ENCODE results near the gene OXA1L.
"Not testable (repeated sequence)": the region's sequence is repeated elsewhere in the genome, so short reads cannot be mapped to it uniquely, and the experiment has no call there.

Gene OXA1L

DNA sequence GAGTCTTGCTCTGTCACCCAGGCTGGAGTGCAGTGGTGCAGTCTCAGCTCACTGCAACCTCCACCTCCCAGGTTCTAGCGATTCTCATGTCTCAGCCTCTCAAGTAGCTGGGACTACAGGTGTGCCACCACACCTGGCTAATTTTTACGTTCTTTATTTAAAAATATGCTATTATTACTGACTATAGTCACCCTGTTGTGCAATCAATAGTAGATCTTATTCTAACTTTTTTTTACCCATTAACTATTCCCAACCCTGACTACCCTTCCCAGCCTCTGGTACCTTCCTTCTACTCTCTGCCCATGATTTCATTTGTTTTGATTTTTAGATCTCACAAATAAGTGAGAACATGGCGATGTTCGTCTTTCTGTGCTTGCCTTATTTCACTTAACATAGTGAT, 2.5 kb downstream of the OXA1L start:
- 95% methylated on average over 4 of the region's 4 CpGs for WGBS
- H3K36me3 ChIP-seq (ENCODE audit: insufficient read depth, low read length) = peaks cover 60% of the 10 kb centered on the region
- peaks cover 7% of the 10 kb centered on the region; the same call in 1 of the 2 replicates for H3K4me1 ChIP-seq (ENCODE audit: insufficient read depth, low read length)

DNA sequence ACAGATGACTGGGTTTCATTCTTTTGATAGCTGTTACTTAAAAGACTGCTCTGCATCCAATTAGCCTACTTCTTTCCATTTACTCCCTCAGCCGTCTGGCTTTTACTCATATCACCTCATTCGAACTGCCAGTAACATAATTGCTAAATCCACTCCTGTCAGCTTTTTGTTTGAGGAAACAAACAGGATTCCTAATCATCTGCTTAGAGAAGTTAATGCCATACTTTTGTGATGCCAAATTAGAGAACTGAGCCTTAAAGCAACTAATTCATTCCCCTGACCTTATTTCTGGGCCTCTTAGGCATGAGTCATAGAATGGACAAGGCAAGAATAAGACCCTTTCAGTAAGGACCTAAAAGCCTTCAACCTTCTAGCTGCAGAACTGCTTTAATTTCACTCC, 2.9 kb downstream of the OXA1L start:
- H3K9me3 ChIP-seq (ENCODE audit: insufficient read depth, low read depth, low read length) = no peaks in the 10 kb centered on the region
- H3K4me3 ChIP-seq (ENCODE audit: low read length) = no peak overlapping the region
- whole genome bisulfite sequencing = 87% methylated on average over 2 of the region's 2 CpGs
- H3K9ac ChIP-seq (ENCODE audit: low read depth, low read length) = no peak overlapping the region
- H3K27me3 ChIP-seq (ENCODE audit: insufficient read depth, low read length) = no peaks in the 10 kb centered on the region
- H3K36me3 ChIP-seq (ENCODE audit: insufficient read depth, low read length) = peaks cover 62% of the 10 kb centered on the region
- peaks cover 7% of the 10 kb centered on the region; the same call in 1 of the 2 replicates for H3K4me1 ChIP-seq (ENCODE audit: insufficient read depth, low read length)
- no peak overlapping the region for H3K27ac ChIP-seq (ENCODE audit: low read depth, low read length)

More for the DNA sequence above, 2.5 kb downstream of the OXA1L start:
- Histone ChIP-seq H3K9me3 (ENCODE audit: insufficient read depth, low read depth, low read length) (no peaks in the 10 kb centered on the region), H3K27me3 (ENCODE audit: insufficient read depth, low read length) (no peaks in the 10 kb centered on the region), H3K9ac (ENCODE audit: low read depth, low read length) (no peak overlapping the region), H3K27ac (ENCODE audit: low read depth, low read length) (no peak overlapping the region), H3K4me3 (ENCODE audit: low read length) (no peak overlapping the region)

DNA sequence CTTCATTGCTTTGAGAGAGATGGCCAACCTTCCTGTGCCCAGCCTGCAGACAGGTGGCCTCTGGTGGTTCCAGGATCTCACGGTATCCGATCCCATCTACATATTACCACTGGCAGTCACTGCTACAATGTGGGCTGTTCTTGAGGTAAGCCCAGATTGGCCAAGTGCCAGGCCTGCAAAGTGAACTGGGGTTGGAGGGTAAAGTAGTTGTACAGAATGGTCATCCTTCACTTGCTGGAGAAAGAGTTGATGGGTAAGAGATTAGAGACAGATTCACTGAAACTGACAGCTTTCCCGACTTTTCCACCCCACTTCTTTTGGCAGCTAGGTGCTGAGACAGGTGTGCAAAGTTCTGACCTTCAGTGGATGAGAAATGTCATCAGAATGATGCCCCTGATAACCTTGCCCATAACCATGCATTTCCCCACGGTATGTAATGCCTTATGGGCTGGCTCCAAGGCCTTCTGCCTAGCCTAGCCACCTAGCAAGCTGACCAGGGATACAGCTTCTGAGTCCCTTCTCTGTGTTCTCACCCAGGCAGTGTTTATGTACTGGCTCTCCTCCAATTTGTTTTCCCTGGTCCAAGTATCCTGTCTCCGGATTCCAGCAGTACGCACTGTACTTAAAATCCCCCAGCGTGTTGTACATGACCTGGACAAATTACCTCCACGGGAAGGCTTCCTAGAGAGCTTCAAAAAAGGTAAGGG, 4.1 kb downstream of the OXA1L start:
- Histone ChIP-seq H3K27ac (ENCODE audit: low read depth, low read length) (no peak overlapping the region), H3K27me3 (ENCODE audit: insufficient read depth, low read length) (no peaks in the 10 kb centered on the region), H3K9ac (ENCODE audit: low read depth, low read length) (no peak overlapping the region), H3K9me3 (ENCODE audit: insufficient read depth, low read depth, low read length) (no peaks in the 10 kb centered on the region), H3K36me3 (ENCODE audit: insufficient read depth, low read length) (peaks cover 62% of the 10 kb centered on the region), H3K4me3 (ENCODE audit: low read length) (no peak overlapping the region), H3K4me1 (ENCODE audit: insufficient read depth, low read length) (peaks cover 7% of the 10 kb centered on the region; the same call in 1 of the 2 replicates)
- WGBS = 97% methylated on average over 8 of the region's 8 CpGs

DNA sequence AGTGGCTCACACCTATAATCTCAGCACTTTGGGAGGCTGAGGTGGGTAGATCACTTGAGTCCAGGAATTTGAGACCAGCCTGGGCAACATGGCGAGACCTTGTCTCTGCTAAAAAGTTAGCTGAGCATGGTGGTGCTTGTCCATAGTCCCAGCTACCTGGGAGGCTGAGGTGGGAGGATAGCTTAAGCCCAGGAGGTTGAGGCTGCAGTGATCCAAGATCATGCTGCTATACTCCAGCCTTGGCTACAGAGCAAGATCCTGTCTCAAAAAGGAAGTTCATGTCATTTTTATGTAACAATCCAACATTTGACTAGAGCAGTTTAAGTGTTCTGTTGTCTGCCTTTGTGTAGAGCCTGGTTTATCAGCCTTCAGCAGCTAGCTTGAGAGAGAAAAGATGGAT, 6.2 kb downstream of the OXA1L start:
- Histone ChIP-seq H3K4me1 (ENCODE audit: insufficient read depth, low read length) (peaks cover under 1% of the 10 kb centered on the region; the same call in 1 of the 2 replicates), H3K9me3 (ENCODE audit: insufficient read depth, low read depth, low read length) (no peaks in the 10 kb centered on the region), H3K9ac (ENCODE audit: low read depth, low read length) (no peak overlapping the region), H3K27ac (ENCODE audit: low read depth, low read length) (no peak overlapping the region), H3K27me3 (ENCODE audit: insufficient read depth, low read length) (no peaks in the 10 kb centered on the region), H3K4me3 (ENCODE audit: low read length) (no peak overlapping the region), H3K36me3 (ENCODE audit: insufficient read depth, low read length) (peaks cover 62% of the 10 kb centered on the region)
- 97% methylated on average over 1 of the region's 1 CpG for WGBS

DNA sequence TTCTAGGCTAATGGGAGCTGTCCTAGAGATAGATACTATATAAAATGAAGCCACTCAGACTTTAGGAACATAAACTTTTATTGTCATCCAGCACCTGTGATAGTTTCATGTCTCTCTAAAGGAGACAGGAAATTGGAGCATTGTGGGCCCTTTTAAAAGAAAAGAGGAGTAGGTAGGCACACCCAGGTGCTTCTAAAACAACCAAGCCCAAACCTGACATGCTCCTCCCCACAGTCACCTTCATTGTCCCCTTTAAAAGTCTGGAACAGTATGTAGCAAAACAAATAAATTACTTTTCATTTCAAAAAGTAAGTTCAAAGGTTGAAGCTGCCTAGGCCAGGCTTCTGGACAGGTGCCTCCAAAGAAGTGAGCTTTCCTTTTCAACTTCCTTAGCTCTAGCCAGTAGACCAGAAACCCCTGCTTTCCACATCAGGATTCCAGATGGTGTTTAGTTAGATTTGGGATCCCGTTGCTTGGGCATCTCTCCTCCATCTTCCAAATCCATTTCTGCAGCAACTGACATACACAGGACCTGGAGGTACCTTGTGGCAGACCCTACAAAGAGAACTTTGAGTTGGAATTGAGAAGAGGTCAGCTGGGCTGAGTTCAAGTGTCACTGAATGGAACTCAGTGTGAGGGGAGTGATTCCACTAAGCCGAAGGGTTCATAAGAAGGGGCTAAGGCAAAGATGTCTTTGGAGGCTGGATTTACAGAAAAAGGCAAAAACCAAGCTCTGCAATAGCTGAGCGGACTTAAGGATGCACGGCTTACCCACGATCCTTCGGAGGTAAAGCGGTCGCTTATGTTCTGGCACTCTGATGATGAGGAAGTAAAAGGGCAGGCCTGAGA, 6.9 kb downstream of the OXA1L start:
- H3K9me3 ChIP-seq (ENCODE audit: insufficient read depth, low read depth, low read length) = no peaks in the 10 kb centered on the region
- H3K27me3 ChIP-seq (ENCODE audit: insufficient read depth, low read length) = no peaks in the 10 kb centered on the region
- H3K36me3 ChIP-seq (ENCODE audit: insufficient read depth, low read length) = peaks cover 56% of the 10 kb centered on the region
- H3K27ac ChIP-seq (ENCODE audit: low read depth, low read length) = no peak overlapping the region
- H3K4me3 ChIP-seq (ENCODE audit: low read length) = no peak overlapping the region
- no peak overlapping the region for H3K9ac ChIP-seq (ENCODE audit: low read depth, low read length)
- 98% methylated on average over 8 of the region's 8 CpGs for WGBS
- no peaks in the 10 kb centered on the region for H3K4me1 ChIP-seq (ENCODE audit: insufficient read depth, low read length)

DNA sequence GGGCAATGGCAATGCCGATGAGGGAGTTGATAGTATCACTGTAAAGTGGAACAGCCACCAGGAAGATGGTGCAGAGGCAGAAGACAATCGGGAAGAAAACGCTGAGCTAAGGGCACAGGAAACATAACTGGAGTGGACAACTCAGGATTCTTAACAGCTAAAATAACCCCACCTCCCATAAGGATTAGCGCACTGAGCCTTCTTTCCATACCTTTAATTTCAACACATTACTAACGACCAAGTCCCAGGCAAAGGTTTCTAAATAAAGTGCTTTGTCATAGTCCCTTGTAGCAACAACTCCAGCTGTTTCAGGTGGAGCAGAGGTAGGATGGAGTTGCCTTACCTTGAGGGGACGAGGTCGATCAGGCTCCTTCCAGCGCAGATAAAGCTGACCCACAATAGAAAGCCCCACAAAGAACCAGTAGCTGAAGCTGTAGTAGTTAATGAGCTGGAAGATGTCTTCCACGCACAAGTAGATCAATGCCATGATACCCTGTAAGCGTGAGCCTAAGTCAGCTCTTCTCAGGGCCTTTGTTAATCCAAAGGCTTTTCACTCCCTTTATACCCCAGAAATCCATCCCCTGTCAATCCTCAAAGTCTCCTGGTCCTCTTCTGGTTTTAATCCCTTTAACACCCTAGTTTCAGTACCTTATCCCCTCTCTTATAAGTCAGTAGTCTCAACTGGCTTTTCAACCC, 7.7 kb downstream of the OXA1L start:
- no peaks in the 10 kb centered on the region for H3K27me3 ChIP-seq (ENCODE audit: insufficient read depth, low read length)

DNA sequence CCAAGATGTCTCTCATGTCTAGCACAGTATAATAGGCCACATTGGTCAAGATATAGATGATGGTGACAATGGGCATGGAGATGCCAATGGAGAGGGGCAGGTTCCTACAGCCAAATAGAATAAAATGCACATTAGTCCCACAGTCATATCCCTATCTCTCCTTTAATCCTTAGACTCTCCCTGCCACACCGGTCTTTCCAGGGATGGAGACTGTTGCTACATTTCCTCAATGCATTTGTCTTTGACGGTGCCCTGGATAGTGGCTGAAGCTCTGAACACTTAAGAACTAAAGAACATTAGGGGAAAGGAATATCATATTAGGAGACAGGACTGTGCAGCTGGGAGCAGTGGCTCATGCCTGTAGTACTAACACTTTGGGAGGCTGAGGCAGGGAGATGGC, 9.7 kb downstream of the OXA1L start:
- H3K27me3 ChIP-seq (ENCODE audit: insufficient read depth, low read length) = no peaks in the 10 kb centered on the region
- no peak overlapping the region for H3K27ac ChIP-seq (ENCODE audit: low read depth, low read length)
- peaks cover 28% of the 10 kb centered on the region for H3K36me3 ChIP-seq (ENCODE audit: insufficient read depth, low read length)
- no peak overlapping the region for H3K9ac ChIP-seq (ENCODE audit: low read depth, low read length)
- H3K4me3 ChIP-seq (ENCODE audit: low read length) = no peak overlapping the region
- WGBS = 91% methylated on average over 2 of the region's 2 CpGs
- H3K9me3 ChIP-seq (ENCODE audit: insufficient read depth, low read depth, low read length) = no peaks in the 10 kb centered on the region
- peaks cover 6% of the 10 kb centered on the region; the same call in 1 of the 2 replicates for H3K4me1 ChIP-seq (ENCODE audit: insufficient read depth, low read length)

More for the DNA sequence above, 7.7 kb downstream of the OXA1L start:
- no peaks in the 10 kb centered on the region for H3K9me3 ChIP-seq (ENCODE audit: insufficient read depth, low read depth, low read length)
- H3K4me3 ChIP-seq (ENCODE audit: low read length) = no peak overlapping the region
- H3K36me3 ChIP-seq (ENCODE audit: insufficient read depth, low read length) = peaks cover 49% of the 10 kb centered on the region
- H3K27ac ChIP-seq (ENCODE audit: low read depth, low read length) = no peak overlapping the region
- no peak overlapping the region for H3K9ac ChIP-seq (ENCODE audit: low read depth, low read length)
- no peaks in the 10 kb centered on the region for H3K4me1 ChIP-seq (ENCODE audit: insufficient read depth, low read length)
- WGBS = 92% methylated on average over 10 of the region's 10 CpGs

DNA sequence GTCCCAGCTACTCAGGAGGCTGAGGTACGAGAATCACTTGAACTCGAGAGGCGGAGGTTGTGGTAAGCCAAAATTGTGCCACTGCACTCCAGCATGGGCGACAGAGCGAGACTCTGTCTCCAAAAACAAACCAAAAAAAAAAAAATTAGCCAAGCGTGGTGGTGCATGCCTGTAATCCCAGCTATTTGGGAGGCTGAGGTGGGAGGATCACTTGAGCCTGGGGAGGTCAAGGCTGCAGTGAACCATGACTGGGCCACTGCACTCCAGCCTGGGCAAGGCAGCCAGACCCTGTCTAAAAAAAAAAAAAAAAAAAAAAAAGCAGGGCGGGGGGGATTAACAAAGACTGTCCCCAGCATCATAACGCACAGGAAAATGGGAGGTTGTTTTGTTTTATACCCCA, 10.4 kb downstream of the OXA1L start:
- H3K4me1 ChIP-seq (ENCODE audit: insufficient read depth, low read length); H3K27ac ChIP-seq (ENCODE audit: low read depth, low read length); H3K4me3 ChIP-seq (ENCODE audit: low read length); H3K27me3 ChIP-seq (ENCODE audit: insufficient read depth, low read length); H3K9ac ChIP-seq (ENCODE audit: low read depth, low read length); H3K9me3 ChIP-seq (ENCODE audit: insufficient read depth, low read depth, low read length): not testable (repeated sequence)
- H3K36me3 ChIP-seq (ENCODE audit: insufficient read depth, low read length) = peaks cover 22% of the 10 kb centered on the region
- 96% methylated on average over 8 of the region's 8 CpGs for WGBS

DNA sequence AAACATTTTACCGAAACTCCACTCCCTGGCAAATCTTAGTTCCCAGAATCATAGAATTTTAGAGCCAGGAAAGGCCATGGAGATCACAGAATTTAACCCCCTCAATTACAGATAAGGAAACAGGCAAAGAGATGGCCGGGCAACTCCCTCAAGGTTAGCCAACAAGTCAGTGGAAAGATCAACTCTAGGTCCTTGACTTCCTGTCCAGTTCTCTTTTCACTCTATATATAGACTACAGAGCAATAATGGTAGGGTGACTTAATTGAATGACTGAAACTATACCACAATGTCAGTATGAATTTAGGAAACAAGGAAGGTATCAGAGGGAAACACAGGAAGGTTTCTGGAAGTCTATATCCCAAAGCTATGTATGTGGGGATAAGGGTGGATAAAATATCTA, 11.6 kb downstream of the OXA1L start:
- peaks cover 6% of the 10 kb centered on the region; the same call in 1 of the 2 replicates for H3K4me1 ChIP-seq (ENCODE audit: insufficient read depth, low read length)
- 90% methylated on average over 2 of the region's 2 CpGs for WGBS
- H3K27me3 ChIP-seq (ENCODE audit: insufficient read depth, low read length) = no peaks in the 10 kb centered on the region
- H3K4me3 ChIP-seq (ENCODE audit: low read length) = no peak overlapping the region
- no peaks in the 10 kb centered on the region for H3K9me3 ChIP-seq (ENCODE audit: insufficient read depth, low read depth, low read length)
- no peak overlapping the region for H3K27ac ChIP-seq (ENCODE audit: low read depth, low read length)
- no peak overlapping the region for H3K9ac ChIP-seq (ENCODE audit: low read depth, low read length)
- peaks cover 11% of the 10 kb centered on the region for H3K36me3 ChIP-seq (ENCODE audit: insufficient read depth, low read length)

DNA sequence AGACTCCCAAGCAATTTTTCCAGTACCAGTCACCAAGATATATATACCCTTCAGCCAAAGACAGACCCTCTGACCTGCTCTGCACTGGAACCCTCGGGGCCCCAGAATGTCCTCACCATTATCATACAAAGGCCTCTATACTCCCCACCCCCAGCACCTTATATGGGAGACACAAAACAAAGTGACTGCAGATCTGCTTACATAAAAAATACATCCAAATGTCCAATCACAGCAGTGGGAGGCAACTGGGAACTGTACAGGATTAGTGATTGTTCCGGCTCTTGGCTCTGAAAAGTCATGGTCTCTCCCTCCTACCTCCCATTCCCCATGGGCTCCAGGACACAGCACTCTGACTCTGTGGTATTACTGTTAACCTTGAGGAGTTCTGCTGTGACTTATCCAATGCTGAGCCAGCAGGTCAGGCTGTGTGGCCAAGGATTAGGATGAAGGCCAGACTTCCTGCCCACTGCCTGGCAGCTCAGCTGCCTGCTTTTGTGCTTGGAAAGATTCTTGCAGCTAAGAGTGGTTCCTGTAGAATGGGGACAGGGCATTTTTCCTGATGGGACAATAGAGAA, 13.7 kb downstream of the OXA1L start:
- no peaks in the 10 kb centered on the region for H3K9me3 ChIP-seq (ENCODE audit: insufficient read depth, low read depth, low read length)
- H3K27me3 ChIP-seq (ENCODE audit: insufficient read depth, low read length) = no peaks in the 10 kb centered on the region
- peaks cover 6% of the 10 kb centered on the region; the same call in 1 of the 2 replicates for H3K4me1 ChIP-seq (ENCODE audit: insufficient read depth, low read length)
- WGBS = 77% methylated on average over 2 of the region's 2 CpGs
- H3K27ac ChIP-seq (ENCODE audit: low read depth, low read length) = no peak overlapping the region
- no peak overlapping the region for H3K4me3 ChIP-seq (ENCODE audit: low read length)
- H3K9ac ChIP-seq (ENCODE audit: low read depth, low read length) = no peak overlapping the region
- H3K36me3 ChIP-seq (ENCODE audit: insufficient read depth, low read length) = no peaks in the 10 kb centered on the region

DNA sequence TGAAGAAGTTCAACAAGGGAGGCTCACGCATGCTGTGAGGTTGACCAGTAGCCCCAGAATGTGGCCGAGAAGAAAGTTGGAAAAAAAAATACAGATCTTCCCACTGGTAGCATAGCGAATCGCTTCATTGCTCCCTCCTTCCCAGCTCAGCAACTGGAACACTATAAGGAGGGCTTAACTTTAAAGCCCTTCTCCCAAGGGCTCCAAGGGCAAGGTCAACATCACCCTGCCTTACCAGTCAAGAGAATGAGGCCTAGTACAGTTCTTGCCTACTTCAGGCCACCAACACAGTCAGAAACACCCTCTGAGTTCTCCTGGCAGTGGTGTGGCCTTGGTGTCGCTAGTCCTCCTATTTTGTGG, 14.4 kb downstream of the OXA1L start:
- peaks cover 6% of the 10 kb centered on the region; the same call in 1 of the 2 replicates for H3K4me1 ChIP-seq (ENCODE audit: insufficient read depth, low read length)

More for the DNA sequence above, 14.4 kb downstream of the OXA1L start:
- H3K36me3 ChIP-seq (ENCODE audit: insufficient read depth, low read length) = no peaks in the 10 kb centered on the region
- H3K9ac ChIP-seq (ENCODE audit: low read depth, low read length) = no peak overlapping the region
- H3K27ac ChIP-seq (ENCODE audit: low read depth, low read length) = no peak overlapping the region
- no peaks in the 10 kb centered on the region for H3K9me3 ChIP-seq (ENCODE audit: insufficient read depth, low read depth, low read length)
- 94% methylated on average over 5 of the region's 5 CpGs for WGBS
- no peak overlapping the region for H3K4me3 ChIP-seq (ENCODE audit: low read length)
- H3K27me3 ChIP-seq (ENCODE audit: insufficient read depth, low read length) = no peaks in the 10 kb centered on the region

All from HUES64 (cell line).